Measurements from ENCODE around the gene CCR5.

DNA sequence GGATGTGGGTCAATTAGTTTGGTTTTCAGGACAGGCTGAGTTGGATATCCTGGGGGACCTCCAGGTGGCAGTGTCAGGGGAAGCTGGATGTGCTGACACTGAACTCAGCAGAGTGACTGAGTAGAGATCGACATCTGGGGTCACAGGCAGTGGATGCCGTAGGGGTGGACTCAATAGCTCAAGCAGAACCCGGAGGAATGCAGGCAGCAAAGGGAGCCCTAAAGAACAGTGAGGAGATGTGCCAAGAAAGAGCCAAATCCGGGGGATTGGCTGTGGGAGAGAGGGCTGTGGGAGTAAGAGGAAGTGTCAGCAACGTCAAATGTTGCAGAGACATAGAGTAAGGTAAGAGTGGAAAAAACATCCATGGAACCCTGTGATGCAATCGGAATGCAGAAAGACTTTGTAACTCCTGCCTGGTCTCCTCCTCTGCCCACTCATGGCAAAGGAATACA, 24.5 kb downstream of the CCR5 start:
- peak; percentile 9 for TF ChIP-seq CTCF (IDR thresholded peaks at IDR 0.05)
- TF ChIP-seq EZH2phosphoT487 (IDR thresholded peaks at IDR 0.05): no peak
- no peak for TF ChIP-seq EZH2 (IDR thresholded peaks at IDR 0.05)
